Activated CD4-positive, alpha-beta T cell treated with anti-CD3 and anti-CD28 coated beads, Interleukin-10, Interleukin-2, amounts not matched to agents 100 ng/mL and 50 ng/mL, durations not matched to agents 16 hours and 8 hours (primary cell): Measurements from ENCODE around the gene CSHL1.
A peak's percentile ranks its signal among the peaks of the same experiment; 100 is the strongest.
"Not testable (repeated sequence)": the region's sequence is repeated elsewhere in the genome, so short reads cannot be mapped to it uniquely, and the experiment has no call there.

ENCODE experiments used
- DNase-seq: peaks from one replicate; pipeline ENCODE4 v3.0.0-alpha.2; 2020

CSHL1 gene

DNA sequence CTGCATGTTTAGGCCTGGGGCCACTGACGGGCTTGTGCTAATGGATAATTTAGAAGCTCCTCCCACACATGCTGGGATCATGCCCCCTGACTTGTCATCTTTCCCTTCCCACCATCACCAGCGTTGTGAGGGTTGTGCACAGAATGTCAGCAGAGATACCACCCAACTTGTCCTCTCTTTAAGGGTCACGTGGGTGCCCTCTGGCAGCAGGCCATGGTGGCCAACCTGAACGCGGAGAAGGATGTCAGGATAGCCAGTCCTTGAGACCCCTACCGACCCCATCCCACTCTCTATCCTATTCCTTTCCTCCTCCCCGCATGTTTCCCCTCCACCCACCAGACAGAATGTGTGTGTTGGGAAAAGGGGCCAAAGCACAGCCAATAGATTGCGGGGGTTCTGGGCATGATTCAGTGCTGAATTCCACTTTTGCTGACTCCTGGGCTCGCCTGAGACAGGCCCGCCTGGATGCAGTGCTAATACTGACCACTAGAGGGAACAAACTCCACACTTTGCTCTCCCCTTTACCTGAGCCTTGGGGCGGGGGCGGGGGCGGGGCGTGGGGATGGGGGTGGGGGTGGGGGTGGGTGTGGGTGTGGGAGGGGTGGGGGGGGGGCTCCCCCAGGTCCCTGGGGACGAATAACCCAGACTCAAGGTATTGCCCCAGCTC lies 29.0 kb downstream of the CSHL1 start, which contains the start of gene GH2:
Gene GH2 (minus strand): TSS at position 10 of the 667 bp plus-strand sequence. CDS start 143 bp downstream, outside the sequence.
- peak; percentile 62 for DNase-seq

- DNase-seq: not testable (repeated sequence)
Measured at GRCh38 chr17:63881337-63881736, 29.7 kb downstream of the CSHL1 start.

DNA sequence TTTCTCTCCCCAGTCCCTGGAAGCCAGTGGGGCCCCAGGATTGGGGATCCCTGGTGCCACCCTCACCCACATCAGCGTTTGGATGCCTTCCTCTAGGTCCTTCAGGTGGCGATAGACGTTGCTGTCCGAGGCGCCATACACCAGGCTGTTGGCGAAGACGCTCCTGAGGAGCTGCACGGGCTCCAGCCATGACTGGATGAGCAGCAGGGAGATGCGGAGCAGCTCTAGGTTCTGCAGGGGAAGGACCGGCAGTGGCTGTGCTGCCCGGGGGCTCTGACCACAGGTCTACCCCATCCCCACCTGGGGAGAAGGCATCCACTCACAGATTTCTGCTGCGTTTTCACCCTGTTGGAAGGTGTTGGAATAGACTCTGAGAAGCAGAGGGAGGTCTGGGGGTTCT lies 30.4 kb downstream of the CSHL1 start:
- no peak for DNase-seq

DNA sequence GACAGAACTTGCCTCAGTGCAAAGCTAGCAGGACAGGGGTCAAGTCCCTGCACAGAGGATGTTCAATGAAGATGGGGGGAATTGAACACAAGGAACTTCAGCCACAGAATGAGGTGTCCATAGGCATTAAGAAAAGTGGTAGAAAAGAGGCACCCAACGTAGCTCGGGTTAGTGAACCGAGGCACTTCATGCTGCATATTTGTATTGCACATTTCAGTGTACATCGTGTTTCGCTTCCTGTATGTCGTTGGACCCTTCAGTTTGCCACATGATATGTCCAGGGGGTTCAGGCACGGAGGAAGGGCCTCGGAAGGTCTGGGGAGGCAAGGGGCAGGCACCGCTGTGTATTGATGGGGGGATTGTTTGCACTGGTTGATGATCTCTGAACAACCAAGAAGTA lies 32.6 kb downstream of the CSHL1 start:
- DNase-seq: not testable (repeated sequence)

GRCh38 chr17:63874693-63875092 lies 36.4 kb downstream of the CSHL1 start:
- DNase-seq: not testable (repeated sequence)

- not testable (repeated sequence) for DNase-seq
Measured at GRCh38 chr17:63874061-63874626, 36.9 kb downstream of the CSHL1 start.

DNA sequence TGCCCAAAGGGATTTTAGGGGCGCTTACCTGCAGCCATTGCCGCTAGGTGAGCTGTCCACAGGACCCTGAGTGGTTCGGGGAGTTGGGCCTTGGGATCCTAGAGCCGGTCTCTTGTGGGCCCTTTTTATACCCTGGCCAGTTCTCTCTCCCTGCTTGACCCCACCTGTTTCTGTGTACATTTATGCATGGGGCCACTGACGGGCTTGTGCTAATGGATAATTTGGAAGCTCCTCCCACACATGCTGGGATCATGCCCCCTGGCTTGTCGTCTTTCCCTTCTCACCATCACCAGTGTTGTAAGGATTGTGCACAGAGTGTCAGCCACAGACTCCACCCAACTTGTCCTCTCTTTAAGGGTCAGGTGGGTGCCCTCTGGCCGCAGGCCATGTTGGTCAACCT lies 37.5 kb downstream of the CSHL1 start, which contains the start of gene CSH2:
Gene CSH2 (minus strand): TSS at position 101 of the 400 bp plus-strand sequence. CDS start 63 bp downstream, at position 38.
- DNase-seq: not testable (repeated sequence)

- not testable (repeated sequence) for DNase-seq
Measured at GRCh38 chr17:63871646-63872365, 39.3 kb downstream of the CSHL1 start.

- DNase-seq: not testable (repeated sequence)
Measured at GRCh38 chr17:63870292-63870665, 40.8 kb downstream of the CSHL1 start.

GRCh38 chr17:63869491-63870291 lies 41.4 kb downstream of the CSHL1 start:
- DNase-seq: not testable (repeated sequence)

DNA sequence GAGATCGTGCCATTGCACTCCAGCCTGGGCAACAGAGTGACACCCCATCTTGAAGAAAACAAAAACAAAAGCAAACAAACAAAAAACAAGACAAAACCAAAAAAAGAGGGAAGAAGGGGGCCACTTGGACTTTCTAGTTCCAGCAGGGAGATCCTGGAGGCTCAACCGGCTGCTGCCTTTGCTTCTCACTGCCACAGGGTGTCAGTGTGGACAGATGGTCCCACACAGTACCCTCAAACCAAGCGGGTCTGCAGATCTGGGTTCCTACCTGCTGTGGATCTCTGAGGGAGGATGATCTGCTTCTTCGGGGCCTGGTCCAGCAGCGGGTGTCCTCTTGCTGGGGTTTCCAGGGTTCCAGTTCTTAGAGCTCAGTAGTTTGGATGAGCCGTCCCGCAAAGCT lies 44.4 kb downstream of the CSHL1 start:
- DNase-seq: not testable (repeated sequence)
